BLaER1 treated with 17β-estradiol and CSF1 and Interleukin-3, amounts not matched to agents 10 nM and 100 nM (cell line): ENCODE data around the gene KDM6B.

Experiments used
- H3K27ac ChIP-seq, 11 experiments: shearing (Covaris generic); formaldehyde crosslinking; 2 replicates each; pipeline ENCODE4 v1.8.1; 2022
- H3K27me3 ChIP-seq, 11 experiments: shearing (Covaris generic); formaldehyde crosslinking; 2 replicates each; pipeline ENCODE4 v1.8.1; 2022
- H3K36me3 ChIP-seq, 11 experiments: shearing (Covaris generic); formaldehyde crosslinking; 2 replicates each; pipeline ENCODE4 v1.8.1; 2022
- H3K4me1 ChIP-seq, 10 experiments: shearing (Covaris generic); formaldehyde crosslinking; 2 replicates each; pipeline ENCODE4 v1.8.1; 2022
- H3K4me2 ChIP-seq, 11 experiments: shearing (Covaris generic); formaldehyde crosslinking; 2 replicates each; pipeline ENCODE4 v1.8.1; 2022
- H3K4me3 ChIP-seq, 10 experiments: shearing (Covaris generic); formaldehyde crosslinking; 2 replicates each; pipeline ENCODE4 v1.8.1; 2022
- H3K9ac ChIP-seq, 11 experiments: shearing (Covaris generic); formaldehyde crosslinking; 2 replicates each; pipeline ENCODE4 v1.8.1; 2022
- H3K9me3 ChIP-seq, 11 experiments: shearing (Covaris generic); formaldehyde crosslinking; replicated peaks in 1 of 11; 2 replicates each; pipeline ENCODE4 v1.8.1; 2022
- H4K20me1 ChIP-seq, 11 experiments: shearing (Covaris generic); formaldehyde crosslinking; 2 replicates each; pipeline ENCODE4 v1.8.1; 2022
- Cebpa-rat ChIP-seq, 11 experiments: shearing (Covaris generic); IDR thresholded peaks; 2 replicates each; pipeline ENCODE4 v1.8.1; 2022

Gene KDM6B

GRCh38 chr17:7867881-7868329 is 33.9 kb downstream of the KDM6B start:
- Histone ChIP-seq H3K9me3 (no peaks in the 10 kb centered on the region), H3K9ac (peak overlapping the region in 9 of 11 experiments; percentile 6 to 56 (median 42); a peak in 15 of 22 replicates), H3K27me3 (no peaks in the 10 kb centered on the region), H3K4me3 (peak overlapping the region in 3 of 10 experiments; percentile 7 to 35 (median 26); a peak in 4 of 20 replicates), H3K4me2 (peak overlapping the region; percentile 67 to 86 (median 78)), H4K20me1 (peaks cover 0 to 2% (median 0%) of the 10 kb centered on the region in 11 experiments; a peak in 2 of 22 replicates), H3K27ac (peak overlapping the region in 10 of 11 experiments; percentile 11 to 67 (median 54); a peak in 17 of 22 replicates), H3K4me1 (peaks cover 25 to 51% (median 32%) of the 10 kb centered on the region in 10 experiments), H3K36me3 (peaks cover 15 to 47% (median 30%) of the 10 kb centered on the region in 11 experiments; a peak in 19 of 22 replicates)
- no peak for TF ChIP-seq Cebpa-rat (IDR thresholded peaks at IDR 0.05)

- Histone ChIP-seq H3K27ac (no peak overlapping the region), H3K4me2 (peak overlapping the region in 1 of 11 experiments; percentile 83; a peak in 1 of 22 replicates), H3K4me3 (no peak overlapping the region), H3K9me3 (no peaks in the 10 kb centered on the region), H3K36me3 (peaks cover 22 to 61% (median 39%) of the 10 kb centered on the region in 11 experiments), H4K20me1 (no peaks in the 10 kb centered on the region; a peak in 1 of 22 replicates), H3K9ac (peak overlapping the region in 1 of 11 experiments; percentile 23; a peak in 1 of 22 replicates), H3K4me1 (peaks cover 18 to 64% (median 29%) of the 10 kb centered on the region in 10 experiments), H3K27me3 (no peaks in the 10 kb centered on the region)
- TF ChIP-seq Cebpa-rat (IDR thresholded peaks at IDR 0.05), result no peak
These were observed 39.0 kb downstream of the KDM6B start for GRCh38 chr17:7873051-7873450.

DNA sequence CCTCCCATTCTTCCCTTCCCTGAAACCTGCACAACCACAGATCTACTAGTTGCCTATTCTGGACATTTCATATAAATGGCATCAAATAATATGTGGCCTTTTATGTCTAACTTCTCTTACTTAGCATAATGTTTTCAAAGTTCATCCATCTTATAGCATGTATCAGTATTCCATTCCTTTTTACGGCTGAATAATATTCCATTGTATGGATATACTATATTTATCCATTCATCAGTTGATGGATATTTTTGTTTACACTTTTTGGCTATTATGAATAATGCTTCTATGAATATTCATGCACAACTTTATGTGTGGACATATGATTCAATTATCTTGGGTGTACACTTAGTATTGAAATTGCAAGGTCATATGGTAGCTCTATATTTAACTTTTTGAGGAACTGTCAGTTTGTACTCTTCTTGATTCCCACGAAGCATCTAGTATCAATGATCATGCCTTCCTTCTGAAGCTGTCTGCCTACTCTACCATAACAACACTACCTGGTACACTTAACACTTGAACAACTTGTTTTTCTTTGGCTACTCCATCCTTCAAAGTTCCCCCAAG is 41.9 kb downstream of the KDM6B start:
- Histone ChIP-seq H3K27ac (0 out of 22 replicates have a peak overlapping the region, but pooled peaks of 1 of the 11 experiments have one; percentile 16), H3K9me3 (no peaks in the 10 kb centered on the region), H3K27me3 (no peaks in the 10 kb centered on the region), H4K20me1 (no peaks in the 10 kb centered on the region; a peak in 1 of 22 replicates), H3K4me1 (peaks cover 13 to 63% (median 22%) of the 10 kb centered on the region in 10 experiments), H3K36me3 (peaks cover 24 to 85% (median 45%) of the 10 kb centered on the region in 11 experiments), H3K4me2 (peak overlapping the region in 5 of 11 experiments; percentile 15 to 70 (median 48); a peak in 9 of 22 replicates), H3K9ac (no peak overlapping the region), H3K4me3 (no peak overlapping the region)
- no peak for TF ChIP-seq Cebpa-rat (IDR thresholded peaks at IDR 0.05)

GRCh38 chr17:7878234-7878633 is 44.2 kb downstream of the KDM6B start:
- Histone ChIP-seq H3K9me3 (no peaks in the 10 kb centered on the region), H3K27ac (no peak overlapping the region), H3K36me3 (peaks cover 15 to 73% (median 27%) of the 10 kb centered on the region in 11 experiments; a peak in 20 of 22 replicates), H3K9ac (no peak overlapping the region), H3K27me3 (no peaks in the 10 kb centered on the region), H3K4me1 (peaks cover 36 to 83% (median 43%) of the 10 kb centered on the region in 10 experiments), H3K4me3 (no peak overlapping the region), H4K20me1 (no peaks in the 10 kb centered on the region; a peak in 1 of 22 replicates), H3K4me2 (no peak overlapping the region)
- no peak for TF ChIP-seq Cebpa-rat (IDR thresholded peaks at IDR 0.05)

GRCh38 chr17:7880076-7880868 is 46.3 kb downstream of the KDM6B start:
- H3K4me1 ChIP-seq, result peaks cover 46 to 72% (median 50%) of the 10 kb centered on the region in 10 experiments
- no peak for TF ChIP-seq Cebpa-rat (IDR thresholded peaks at IDR 0.05)

GRCh38 chr17:7881276-7882054 is 47.4 kb downstream of the KDM6B start:
- Histone ChIP-seq H3K4me2 (peak overlapping the region; percentile 63 to 95 (median 83)), H3K9me3 (no peaks in the 10 kb centered on the region), H3K4me3 (peak overlapping the region in 4 of 10 experiments; percentile 2 to 34 (median 28); a peak in 6 of 20 replicates), H3K27ac (peak overlapping the region in 10 of 11 experiments; percentile 3 to 98 (median 63); a peak in 17 of 22 replicates), H3K36me3 (peaks cover 0 to 41% (median 12%) of the 10 kb centered on the region in 11 experiments; a peak in 14 of 22 replicates), H3K27me3 (no peaks in the 10 kb centered on the region), H4K20me1 (no peaks in the 10 kb centered on the region; a peak in 1 of 22 replicates), H3K9ac (peak overlapping the region; percentile 10 to 62 (median 41); a peak in 16 of 22 replicates), H3K4me1 (peaks cover 46 to 63% (median 48%) of the 10 kb centered on the region in 10 experiments)
- TF ChIP-seq Cebpa-rat (IDR thresholded peaks at IDR 0.05), result no peak

More at GRCh38 chr17:7880076-7880868, 46.3 kb downstream of the KDM6B start:
- peak overlapping the region in 3 of 10 experiments; percentile 7 to 34 (median 34); a peak in 5 of 20 replicates for H3K4me3 ChIP-seq
- no peaks in the 10 kb centered on the region for H4K20me1 ChIP-seq
- no peaks in the 10 kb centered on the region for H3K27me3 ChIP-seq
- no peaks in the 10 kb centered on the region for H3K9me3 ChIP-seq
- peak overlapping the region; percentile 5 to 62 (median 51); a peak in 16 of 22 replicates for H3K9ac ChIP-seq
- peaks cover 7 to 53% (median 17%) of the 10 kb centered on the region in 11 experiments; a peak in 16 of 22 replicates for H3K36me3 ChIP-seq
- peak overlapping the region in 8 of 11 experiments; percentile 28 to 98 (median 68); a peak in 18 of 22 replicates for H3K27ac ChIP-seq
- H3K4me2 ChIP-seq, result peak overlapping the region; percentile 63 to 95 (median 83); a peak in 21 of 22 replicates

DNA sequence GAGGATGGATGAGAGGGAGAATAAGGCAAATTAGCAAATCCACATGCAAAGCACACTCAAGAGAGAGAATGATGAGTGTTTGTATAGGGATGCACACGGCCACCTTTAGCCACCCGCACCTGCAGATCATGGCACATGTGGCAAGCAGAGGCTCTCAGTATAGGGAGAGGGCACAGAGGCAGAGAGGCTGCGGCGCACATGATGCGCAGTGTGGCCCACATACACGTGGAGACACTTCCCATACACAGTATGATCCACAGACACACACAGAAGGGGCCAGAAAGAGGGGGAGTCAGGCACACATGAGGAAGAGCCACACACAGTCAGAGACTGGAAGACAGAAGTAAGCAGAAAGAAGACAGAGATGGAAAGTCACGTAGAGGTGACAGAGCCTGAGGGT is 48.1 kb downstream of the KDM6B start:
- Histone ChIP-seq H3K4me1 (peaks cover 45 to 57% (median 50%) of the 10 kb centered on the region in 10 experiments), H3K4me2 (peak overlapping the region; percentile 63 to 95 (median 83)), H3K27me3 (no peaks in the 10 kb centered on the region), H3K9me3 (no peaks in the 10 kb centered on the region), H3K4me3 (peak overlapping the region in 4 of 10 experiments; percentile 2 to 34 (median 28); a peak in 3 of 20 replicates), H3K9ac (peak overlapping the region in 9 of 11 experiments; percentile 11 to 62 (median 43); a peak in 12 of 22 replicates), H3K36me3 (peaks cover 0 to 37% (median 12%) of the 10 kb centered on the region in 11 experiments; a peak in 14 of 22 replicates), H3K27ac (peak overlapping the region in 9 of 11 experiments; percentile 4 to 98 (median 68); a peak in 13 of 22 replicates), H4K20me1 (no peaks in the 10 kb centered on the region; a peak in 1 of 22 replicates)
- TF ChIP-seq Cebpa-rat (IDR thresholded peaks at IDR 0.05), result no peak
